HG02840 (cell line): ENCODE data around the gene WNT2.

ENCODE experiments used
- ATAC-seq: cut with Tn5 transposase; IDR thresholded peaks from one replicate; pipeline ENCODE4 v1.9.1; 2021; ENCODE audit warnings: mild to moderate bottlenecking, moderate library complexity, moderate number of reproducible peaks; ENCODE audit not compliant: unreplicated experiment, low FRiP score

Gene WNT2

GRCh38 chr7:117322741-117323304 lies at the start of gene WNT2:
Gene WNT2, minus strand, starts transcription at chr7:117323058. Its CDS starts 69 bp downstream, at chr7:117322989.
- ATAC-seq: no peak

DNA sequence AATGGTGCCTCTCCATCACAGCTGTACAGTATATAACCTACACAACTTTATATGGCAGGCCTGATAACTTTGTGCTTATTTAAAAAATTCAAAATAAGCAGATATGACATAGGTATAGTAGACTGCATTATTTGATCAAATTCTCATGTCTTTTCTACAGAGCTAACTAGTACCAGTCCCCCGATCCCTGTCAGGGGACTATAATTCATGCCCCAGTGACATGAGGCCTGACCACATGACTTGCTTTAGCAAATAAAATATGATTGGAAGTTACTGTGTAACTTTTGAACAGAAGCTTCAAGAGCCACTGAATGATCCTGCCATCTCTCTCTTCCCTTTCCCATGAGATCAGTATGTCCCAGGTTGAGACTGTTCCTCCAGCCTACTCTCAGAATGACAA lies 49.2 kb upstream of the WNT2 start:
- no peak for ATAC-seq

DNA sequence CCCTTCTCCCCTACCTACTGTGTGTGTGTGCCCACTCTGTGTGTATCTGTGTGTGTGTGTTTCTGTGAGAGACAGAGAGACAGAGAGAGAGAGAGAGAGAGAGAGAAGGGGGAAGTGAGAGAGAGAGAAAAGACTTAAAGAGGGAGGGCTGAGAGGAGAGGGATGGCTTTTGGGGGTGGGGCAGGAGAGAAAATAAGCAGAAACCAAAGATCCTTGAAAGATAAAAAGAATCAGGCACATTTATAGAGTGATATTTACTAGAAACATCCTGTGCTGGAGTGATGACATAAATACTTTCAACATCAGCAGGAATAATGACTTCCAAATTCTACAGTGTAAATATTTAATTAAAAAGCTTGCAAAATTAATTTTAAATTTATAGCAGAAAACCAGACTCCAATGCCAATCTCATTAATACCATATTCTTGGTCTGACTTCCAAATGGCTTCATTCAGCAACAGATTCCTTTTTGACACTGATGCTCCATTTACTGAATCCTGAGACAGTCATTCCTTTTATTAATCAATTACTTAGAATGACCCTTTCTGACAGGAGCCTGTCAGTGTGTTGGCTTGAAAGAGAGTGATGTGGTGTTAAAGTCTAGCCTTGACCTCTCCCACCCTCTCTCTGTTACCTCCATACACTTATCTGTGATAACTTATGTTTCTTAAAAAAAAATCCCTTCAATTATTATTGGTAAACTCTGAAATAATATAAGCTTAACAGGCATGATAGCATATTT lies 41.7 kb upstream of the WNT2 start:
- ATAC-seq: no peak

DNA sequence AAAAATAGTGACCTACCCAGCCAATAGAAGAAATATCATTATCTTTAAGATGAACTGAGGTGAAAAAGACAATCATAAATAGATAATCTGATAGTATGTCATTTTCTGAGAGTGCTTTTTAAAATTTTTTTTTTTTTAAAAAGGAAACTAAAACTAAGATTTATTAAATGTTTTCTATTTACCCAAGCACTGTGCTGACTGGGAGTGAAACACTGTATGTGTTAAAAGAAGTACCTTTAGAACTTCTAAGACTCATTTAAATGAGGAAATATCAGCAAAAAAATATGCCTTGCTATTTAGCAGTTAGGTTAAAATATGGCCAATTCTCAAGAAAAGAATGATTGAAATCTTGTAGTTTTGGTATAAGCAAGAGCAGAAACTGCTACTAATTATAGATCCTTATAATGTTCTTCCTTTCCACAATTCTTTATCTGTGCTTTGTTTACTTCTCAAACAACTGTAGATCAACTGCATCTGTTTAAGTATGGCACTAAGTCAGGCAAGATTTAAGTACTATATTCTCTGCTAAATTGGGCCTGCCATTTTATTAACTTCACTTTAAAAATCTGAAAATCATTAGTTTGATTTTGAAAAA lies 39.5 kb upstream of the WNT2 start:
- no peak for ATAC-seq

GRCh38 chr7:117350027-117350426 lies 27.2 kb upstream of the WNT2 start:
- ATAC-seq: no peak

DNA sequence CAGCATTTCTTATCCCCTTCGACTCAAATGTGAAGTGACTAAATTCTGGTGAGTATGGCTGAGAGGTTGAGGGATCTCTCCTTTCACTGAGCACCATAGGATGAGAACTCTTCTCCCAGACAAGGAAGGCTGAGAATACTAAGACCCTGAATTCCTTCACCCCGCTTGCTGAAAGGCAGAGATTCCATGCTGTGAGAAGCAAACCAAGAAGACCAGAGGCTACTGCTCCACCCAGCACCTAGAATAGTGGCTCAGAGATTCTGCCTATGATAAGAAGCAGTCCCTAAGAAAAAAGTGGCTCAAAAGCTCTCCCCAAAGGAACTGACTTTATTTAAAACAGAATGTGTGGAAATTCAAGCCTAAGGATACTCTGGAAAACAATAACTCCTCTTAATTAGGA lies 26.7 kb upstream of the WNT2 start:
- no peak for ATAC-seq

DNA sequence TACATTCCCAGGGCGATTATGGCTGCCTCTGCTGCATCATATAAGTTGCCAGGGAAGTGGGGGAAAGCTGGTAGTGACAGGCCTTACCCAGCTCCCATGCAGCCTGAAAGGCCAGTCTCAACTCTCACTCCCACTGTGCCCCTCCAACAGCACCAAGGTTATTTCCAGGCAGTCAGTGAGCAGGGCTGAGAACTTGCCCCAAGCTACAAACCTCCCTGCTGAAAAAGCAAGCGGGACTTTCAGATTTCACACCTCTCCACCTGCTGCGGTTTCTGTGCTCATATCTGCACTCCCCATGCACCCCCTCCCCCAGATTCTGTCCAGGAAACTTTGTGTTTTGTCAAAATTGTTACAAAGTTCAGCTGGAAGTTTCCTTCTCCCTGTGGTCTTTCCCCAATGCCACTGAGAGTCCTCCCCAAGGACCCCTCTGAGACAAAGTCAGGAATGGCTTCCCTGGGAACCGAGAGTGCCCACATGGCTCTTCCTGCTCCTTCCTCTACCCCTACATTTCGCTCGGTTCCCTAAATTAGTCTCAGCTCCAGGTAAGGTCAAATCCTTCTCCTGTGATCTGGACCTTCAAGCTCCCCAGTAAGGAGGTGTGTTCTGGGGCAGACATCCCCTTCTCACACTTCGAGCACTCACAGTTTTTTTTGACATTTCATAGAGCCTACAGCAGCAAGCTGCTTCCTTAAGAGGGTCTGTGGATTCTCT lies 25.3 kb upstream of the WNT2 start:
- peak; percentile 65 for ATAC-seq

GRCh38 chr7:117347480-117347879 lies 24.6 kb upstream of the WNT2 start:
- no peak for ATAC-seq

GRCh38 chr7:117346161-117346560 lies 23.3 kb upstream of the WNT2 start:
- no peak for ATAC-seq

DNA sequence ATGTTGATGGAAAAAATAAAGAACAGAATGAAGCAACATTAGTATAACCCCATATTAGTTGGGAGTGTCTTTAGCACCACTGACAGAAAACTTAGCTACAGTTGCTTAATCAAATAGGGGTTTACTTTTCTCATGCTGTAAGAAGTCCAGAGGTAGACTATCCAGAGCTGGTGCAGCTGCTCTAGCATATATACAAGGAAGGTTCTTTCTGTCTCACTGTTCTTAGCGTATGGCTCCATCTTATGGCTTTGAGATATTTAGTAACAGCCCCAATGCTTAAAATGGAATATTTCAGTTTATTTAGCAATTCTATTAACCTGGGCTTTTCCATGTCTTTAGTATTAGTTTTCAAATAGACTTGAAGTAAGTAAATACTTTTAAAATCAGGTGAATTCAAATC lies 15.2 kb upstream of the WNT2 start:
- ATAC-seq: no peak

DNA sequence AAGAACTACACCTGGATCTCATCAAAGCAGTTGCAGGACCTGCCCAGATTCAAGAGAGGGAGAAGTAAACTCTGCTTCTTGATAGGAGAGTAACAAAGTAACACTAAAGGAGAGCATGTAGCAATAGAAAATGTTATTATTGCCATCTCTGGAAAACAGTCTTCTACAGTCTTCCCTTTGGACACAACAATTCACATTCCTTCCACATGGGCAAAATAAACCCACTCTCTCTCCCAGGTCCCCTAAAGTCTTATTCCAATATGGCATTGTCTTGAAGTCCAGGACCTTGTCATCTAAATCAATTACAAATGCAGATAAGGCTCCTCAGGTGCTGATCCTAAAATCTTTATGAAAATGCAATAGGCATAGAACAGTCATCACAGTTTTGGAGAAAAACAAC lies 10.3 kb upstream of the WNT2 start:
- ATAC-seq: no peak

DNA sequence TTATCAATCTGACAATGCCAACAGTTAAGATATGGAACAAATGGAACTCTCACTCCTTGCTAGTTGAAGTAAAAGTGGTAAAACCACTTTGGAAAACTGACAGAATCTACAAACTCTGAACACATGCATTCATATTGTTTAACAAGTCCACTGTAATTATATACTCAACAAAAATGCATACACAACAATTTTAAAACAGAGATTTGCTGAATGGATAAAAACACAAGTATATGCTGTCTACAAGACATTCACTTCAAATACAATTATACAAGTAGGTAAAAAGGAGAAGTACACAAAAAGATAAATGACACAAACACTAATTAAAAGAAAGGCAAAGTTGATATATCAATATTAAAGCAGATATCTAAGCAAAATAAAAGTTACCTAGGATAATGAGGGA lies 9.2 kb upstream of the WNT2 start:
- no peak for ATAC-seq

GRCh38 chr7:117325836-117326235 lies 3.0 kb upstream of the WNT2 start:
- no peak for ATAC-seq

GRCh38 chr7:117324960-117325359 lies 2.1 kb upstream of the WNT2 start:
- ATAC-seq: no peak

DNA sequence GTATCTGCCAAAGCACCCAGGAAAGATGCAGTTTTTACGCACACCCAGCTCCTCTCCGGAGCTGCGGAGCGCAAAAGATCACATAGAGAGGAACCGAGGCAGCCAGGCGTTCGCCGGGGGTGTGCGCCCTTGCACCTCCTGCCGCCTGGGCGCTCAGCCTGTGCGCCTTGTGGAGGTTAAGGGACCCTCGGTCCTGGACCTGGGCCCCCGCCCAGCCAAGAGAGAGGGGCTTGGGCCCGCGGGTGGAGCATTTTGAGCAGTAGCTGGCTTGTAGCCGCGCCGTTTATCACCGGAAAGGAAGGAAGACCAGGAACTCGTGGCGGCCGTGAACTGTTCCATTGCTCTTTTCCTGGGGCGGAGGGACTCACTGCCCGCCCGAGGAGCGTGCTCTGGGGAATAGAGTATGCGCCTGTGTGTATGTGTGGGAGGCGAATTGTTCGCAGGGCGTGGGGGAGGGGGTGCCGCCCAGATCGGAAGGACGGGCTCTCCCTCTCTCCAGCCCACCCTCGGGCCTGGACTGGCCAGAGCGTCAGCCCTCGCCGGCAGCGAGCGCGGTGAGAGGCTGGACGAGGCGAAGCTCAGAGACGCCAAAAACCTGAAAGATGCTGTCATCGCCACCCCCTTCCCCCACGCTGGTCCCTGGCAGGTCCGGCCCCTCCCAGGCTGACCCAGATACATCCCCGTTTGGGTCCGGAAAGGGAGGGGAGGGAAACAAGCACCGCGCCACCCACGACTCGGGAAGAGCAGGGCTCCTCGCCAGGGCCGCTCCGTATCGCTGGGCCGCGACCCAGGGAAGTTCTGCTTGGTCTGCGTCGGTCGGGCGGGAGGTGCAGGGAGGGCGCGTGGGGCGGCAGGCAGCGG lies 1.2 kb upstream of the WNT2 start:
- ATAC-seq: no peak

GRCh38 chr7:117323305-117323850 lies 520 bp upstream of the WNT2 start:
- no peak for ATAC-seq

- ATAC-seq: no peak
Measured at GRCh38 chr7:117320523-117320922, 2.3 kb downstream of the WNT2 start.

- no peak for ATAC-seq
Measured at GRCh38 chr7:117319181-117319580, 3.7 kb downstream of the WNT2 start.

- ATAC-seq: no peak
Measured at GRCh38 chr7:117313582-117313981, 9.3 kb downstream of the WNT2 start.
